ENCODE measurements around the gene TGFBR3L.

Gene TGFBR3L

GRCh38 chr19:7961920-7962626 lies 47.4 kb downstream of the TGFBR3L start:
- DNase-seq, result no peak

- DNase-seq, result no peak
Measured at GRCh38 chr19:7962644-7963268, 48.1 kb downstream of the TGFBR3L start.

- no peak for DNase-seq
Measured at GRCh38 chr19:7963566-7963965, 48.9 kb downstream of the TGFBR3L start.

GRCh38 chr19:7965259-7965841 lies 50.7 kb downstream of the TGFBR3L start:
- DNase-seq, result no peak

- no peak for DNase-seq
Measured at GRCh38 chr19:7965921-7966665, 51.5 kb downstream of the TGFBR3L start.

GRCh38 chr19:7968008-7968795 lies 53.6 kb downstream of the TGFBR3L start:
- DNase-seq, result no peak

Measured in NCI-H1930 (cell line).